NCI-H1417 (cell line): ENCODE measurements around the gene GSTK1.
"Not testable (repeated sequence)": the region's sequence is repeated elsewhere in the genome, so short reads cannot be mapped to it uniquely, and the experiment has no call there.

ENCODE experiments used
- DNase-seq, 3 experiments: peaks; one replicate each; lab custom pipeline; 2025; lab: John Stamatoyannopoulos, UW

The GSTK1 gene

GRCh38 chr7:143238289-143238980 lies 24.8 kb upstream of the GSTK1 start:
- no peak for DNase-seq

GRCh38 chr7:143239813-143240212 lies 23.4 kb upstream of the GSTK1 start:
- DNase-seq = no peak

DNA sequence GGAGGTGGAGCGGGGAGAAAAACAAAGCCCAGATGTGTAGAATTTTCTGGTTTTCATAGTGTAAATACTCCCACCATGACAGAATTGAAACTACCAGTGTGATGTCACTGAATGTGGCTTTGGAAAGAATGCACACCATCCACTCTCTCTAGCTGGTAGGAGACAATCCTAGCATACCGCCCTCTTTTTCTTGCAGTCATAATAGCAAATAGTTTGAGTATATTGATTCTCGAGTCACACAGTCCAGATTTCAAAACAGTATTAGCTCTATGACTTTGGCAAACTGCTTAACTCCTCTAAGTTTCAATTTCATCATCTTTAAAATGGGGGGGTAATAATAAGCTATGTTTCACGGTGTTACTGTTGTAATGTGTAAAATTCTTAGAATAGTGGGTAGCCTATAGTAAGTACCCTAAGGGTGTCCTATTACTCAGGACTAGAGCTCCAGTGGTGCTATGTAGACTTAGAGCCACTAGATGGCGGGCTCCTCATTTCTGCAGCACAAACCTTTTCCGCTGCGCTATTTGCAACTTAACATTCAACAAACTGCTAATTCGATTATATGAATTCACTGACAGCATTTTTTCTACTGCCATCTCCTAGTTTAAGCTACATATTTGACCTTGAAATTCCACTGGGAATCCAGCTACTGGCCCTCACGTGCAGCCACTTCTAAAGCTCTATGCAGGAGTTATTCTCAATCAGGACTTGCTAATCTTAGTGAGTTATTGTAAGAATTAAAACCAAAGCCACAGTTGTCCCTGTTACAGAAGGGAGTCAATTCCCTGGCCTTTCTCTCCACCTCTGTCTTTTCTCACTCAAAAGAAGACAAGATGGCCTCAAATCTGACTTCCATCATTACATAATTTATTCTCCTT lies 22.7 kb upstream of the GSTK1 start:
- DNase-seq = peak; percentile 58 to 83 (median 66)

GRCh38 chr7:143242306-143242705 lies 20.9 kb upstream of the GSTK1 start:
- DNase-seq = no peak

GRCh38 chr7:143243111-143243510 lies 20.1 kb upstream of the GSTK1 start:
- no peak for DNase-seq

DNA sequence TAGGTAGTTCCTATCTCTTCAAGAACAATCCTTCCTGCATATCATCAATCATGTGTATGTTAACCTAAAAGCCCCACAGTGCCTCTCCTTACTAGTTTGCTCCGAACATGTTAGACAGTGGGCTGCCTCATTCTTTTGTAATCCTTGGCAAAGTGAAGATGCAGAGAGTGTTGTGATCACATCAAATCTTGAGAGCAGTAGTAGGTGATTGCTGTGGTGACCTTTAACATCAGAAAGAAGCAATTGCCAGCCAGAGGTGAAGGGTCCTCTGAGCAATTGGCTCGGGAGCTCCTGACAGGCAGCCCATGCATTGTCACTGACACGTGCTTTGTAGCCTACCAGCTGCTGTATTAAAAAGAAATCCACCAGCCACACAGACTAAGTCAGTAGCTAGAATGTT lies 19.6 kb upstream of the GSTK1 start:
- no peak for DNase-seq

GRCh38 chr7:143244321-143244720 lies 18.9 kb upstream of the GSTK1 start:
- no peak for DNase-seq

GRCh38 chr7:143245123-143245522 lies 18.1 kb upstream of the GSTK1 start:
- DNase-seq = no peak

DNA sequence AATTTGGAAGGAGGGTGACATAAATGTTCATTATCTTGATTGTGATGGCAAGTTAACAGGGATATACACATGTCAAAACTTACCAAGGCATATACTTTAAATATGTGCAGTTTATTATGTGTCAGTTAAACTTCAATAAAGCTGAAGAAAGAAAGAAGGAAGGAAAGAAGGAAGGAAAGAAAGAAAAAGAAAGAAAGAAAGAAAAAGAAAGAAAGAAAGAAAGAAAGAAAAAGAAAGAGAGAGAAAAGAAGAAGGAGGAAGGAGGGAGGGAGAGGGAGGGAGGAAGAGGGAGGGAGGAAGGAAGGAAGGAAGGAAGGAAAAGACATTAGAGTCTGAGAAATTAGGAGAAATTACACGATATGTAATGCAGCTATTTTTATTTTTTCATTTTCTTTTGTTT lies 15.9 kb upstream of the GSTK1 start:
- DNase-seq = no peak

GRCh38 chr7:143248761-143249354 lies 14.4 kb upstream of the GSTK1 start:
- DNase-seq = no peak

DNA sequence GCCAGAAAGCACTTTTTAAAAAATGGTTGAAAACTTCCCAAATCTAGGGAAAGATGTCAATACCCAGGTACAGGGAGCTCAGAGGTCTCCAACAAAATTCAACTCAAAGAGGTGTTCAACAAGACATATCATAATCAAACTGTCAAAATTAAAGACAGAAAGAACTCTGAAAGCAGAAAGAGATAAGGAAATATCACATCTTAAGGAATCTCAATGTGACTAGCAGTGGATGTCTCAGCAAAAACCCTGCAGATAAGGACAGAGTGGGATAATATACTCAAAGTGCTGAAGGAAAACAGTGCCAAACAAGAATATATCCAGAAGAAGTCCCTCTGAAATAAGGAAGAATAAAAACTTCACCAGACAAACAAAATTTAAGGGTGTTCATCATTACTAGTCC lies 13.0 kb upstream of the GSTK1 start:
- DNase-seq = no peak

- DNase-seq = no peak
Observed at GRCh38 chr7:143250822-143251221, 12.4 kb upstream of the GSTK1 start.

DNA sequence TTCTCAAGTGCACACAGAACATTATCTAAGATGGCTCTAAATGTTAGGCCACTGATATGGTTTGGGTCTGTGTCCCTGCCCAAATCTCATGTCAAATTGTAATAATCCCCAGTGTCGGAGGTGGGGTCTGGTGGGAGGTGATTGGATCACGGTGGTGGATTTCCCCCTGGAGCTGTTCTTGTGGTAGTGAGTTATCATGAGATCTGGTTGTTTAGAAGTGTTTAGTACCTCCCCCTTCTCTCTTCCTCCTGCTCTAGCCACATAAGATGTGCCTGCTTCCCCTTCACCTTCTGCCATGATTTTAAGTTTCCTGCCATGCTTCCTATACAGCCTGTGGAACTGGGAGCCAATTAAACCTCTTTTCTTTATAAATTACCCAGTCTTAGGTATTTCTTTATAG lies 11.2 kb upstream of the GSTK1 start:
- no peak for DNase-seq

- DNase-seq = no peak
Observed at GRCh38 chr7:143255564-143255963, 7.7 kb upstream of the GSTK1 start.

- DNase-seq = no peak
Observed at GRCh38 chr7:143256325-143256724, 6.9 kb upstream of the GSTK1 start.

- no peak for DNase-seq
Observed at GRCh38 chr7:143256932-143257331, 6.3 kb upstream of the GSTK1 start.

- DNase-seq = no peak
Observed at GRCh38 chr7:143257501-143257900, 5.7 kb upstream of the GSTK1 start.

GRCh38 chr7:143258831-143259230 lies 4.4 kb upstream of the GSTK1 start:
- no peak for DNase-seq

DNA sequence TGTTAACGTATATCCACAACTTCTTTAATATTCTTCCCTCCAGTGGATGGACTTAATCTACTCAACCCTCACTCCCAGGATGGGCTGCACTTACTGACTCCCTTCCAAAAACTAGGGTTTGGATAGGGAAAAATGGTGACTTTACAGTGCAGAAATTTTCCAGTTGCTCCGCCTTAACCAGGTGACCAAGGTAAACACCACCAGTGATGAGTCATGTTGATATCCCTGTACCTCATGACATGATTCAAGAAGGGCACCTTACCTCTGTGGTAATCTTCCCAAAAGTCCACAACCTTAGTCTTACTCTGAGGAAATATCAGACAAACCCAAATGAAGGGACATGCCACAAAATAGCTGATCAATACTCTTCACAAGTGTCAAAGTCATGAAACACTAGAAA lies 3.5 kb upstream of the GSTK1 start:
- no peak for DNase-seq

GRCh38 chr7:143261901-143262300 lies 1.3 kb upstream of the GSTK1 start:
- DNase-seq = no peak

GRCh38 chr7:143264196-143264568 lies 941 bp downstream of the GSTK1 start:
- DNase-seq = not testable (repeated sequence)

GRCh38 chr7:143265017-143265693 lies 1.9 kb downstream of the GSTK1 start:
- no peak for DNase-seq

- no peak for DNase-seq
Observed at GRCh38 chr7:143269251-143269650, 6.0 kb downstream of the GSTK1 start.
